ENCODE results near the gene CNN3.

DNA sequence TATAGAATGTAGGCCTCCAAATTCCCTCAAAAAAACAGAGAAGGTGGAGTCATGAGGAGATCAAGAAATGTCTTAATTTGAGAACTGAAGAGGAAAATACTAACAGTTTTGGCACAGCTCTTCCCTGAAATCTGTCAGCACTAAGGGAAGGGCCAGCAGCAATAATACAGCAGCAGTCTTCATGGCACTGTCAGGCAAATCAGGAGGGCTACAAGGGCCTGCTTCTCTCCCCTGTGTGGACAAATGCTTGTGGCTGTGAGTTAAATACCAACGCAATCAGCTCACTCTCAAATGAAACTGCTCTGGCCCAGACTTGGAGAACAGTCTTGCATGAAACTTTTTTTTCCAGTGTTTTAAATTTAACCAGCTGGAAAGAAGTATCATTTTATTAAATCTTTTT, 20.5 kb upstream of the CNN3 start:
- TF ChIP-seq POLR2A (IDR thresholded peaks at IDR 0.05): no peak
- TF ChIP-seq, protein P1, sequence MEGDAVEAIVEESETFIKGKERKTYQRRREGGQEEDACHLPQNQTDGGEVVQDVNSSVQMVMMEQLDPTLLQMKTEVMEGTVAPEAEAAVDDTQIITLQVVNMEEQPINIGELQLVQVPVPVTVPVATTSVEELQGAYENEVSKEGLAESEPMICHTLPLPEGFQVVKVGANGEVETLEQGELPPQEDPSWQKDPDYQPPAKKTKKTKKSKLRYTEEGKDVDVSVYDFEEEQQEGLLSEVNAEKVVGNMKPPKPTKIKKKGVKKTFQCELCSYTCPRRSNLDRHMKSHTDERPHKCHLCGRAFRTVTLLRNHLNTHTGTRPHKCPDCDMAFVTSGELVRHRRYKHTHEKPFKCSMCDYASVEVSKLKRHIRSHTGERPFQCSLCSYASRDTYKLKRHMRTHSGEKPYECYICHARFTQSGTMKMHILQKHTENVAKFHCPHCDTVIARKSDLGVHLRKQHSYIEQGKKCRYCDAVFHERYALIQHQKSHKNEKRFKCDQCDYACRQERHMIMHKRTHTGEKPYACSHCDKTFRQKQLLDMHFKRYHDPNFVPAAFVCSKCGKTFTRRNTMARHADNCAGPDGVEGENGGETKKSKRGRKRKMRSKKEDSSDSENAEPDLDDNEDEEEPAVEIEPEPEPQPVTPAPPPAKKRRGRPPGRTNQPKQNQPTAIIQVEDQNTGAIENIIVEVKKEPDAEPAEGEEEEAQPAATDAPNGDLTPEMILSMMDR (IDR thresholded peaks at IDR 0.05): no peak

All from right lobe of liver (tissue), 4 donors.